CD4-positive, CD25-positive, alpha-beta regulatory T cell (primary cell): ENCODE measurements around the gene MED12L. TPM values are rescaled to one million over a fixed set of nuclear protein-coding genes. Genes with fewer than 3 reads are reported as not detected.

Source experiments
- ATAC-seq, 2 donors: fragments of 150-1000 bp; cut with Tn5 transposase; one replicate each; pipeline ENCODE4 v1.10.0; 2021; ENCODE audit warnings: low read depth in 2 of 2, moderate number of reproducible peaks in 2 of 2, moderate library complexity in 1 of 2
- DNase-seq, 3 donors: peaks; one replicate each; pipeline versions ENCODE4 v3.0.0 to v3.0.0-alpha.2; 2012 to 2022; ENCODE audit warnings: mixed read lengths in 1 of 3
- H3K27ac ChIP-seq: one replicate; pipeline ENCODE4 v1.7.0; 2013; ENCODE audit warnings: mild to moderate bottlenecking, low read length; ENCODE audit not compliant: insufficient read depth, poor library complexity, severe bottlenecking
- H3K27me3 ChIP-seq: one replicate; pipeline ENCODE4 v1.7.0; 2013; ENCODE audit warnings: low read length; ENCODE audit not compliant: control insufficient read depth, insufficient read depth
- H3K36me3 ChIP-seq: one replicate; pipeline ENCODE4 v1.7.0; 2013; ENCODE audit warnings: mild to moderate bottlenecking, low read length, moderate library complexity; ENCODE audit not compliant: control insufficient read depth, insufficient read depth
- H3K4me1 ChIP-seq: 2 replicates; pipeline ENCODE4 v1.7.0; 2013; ENCODE audit warnings: mild to moderate bottlenecking, low read length; ENCODE audit not compliant: insufficient read depth, control insufficient read depth, poor library complexity, severe bottlenecking
- H3K4me3 ChIP-seq: one replicate; pipeline ENCODE4 v1.7.0; 2013; ENCODE audit warnings: low read depth, mild to moderate bottlenecking, low read length, moderate library complexity
- H3K9me3 ChIP-seq, 2 experiments: 1 replicate in 1 of 2; 2 replicates in 1 of 2; pipeline ENCODE4 v1.7.0; 2013; ENCODE audit warnings: low read length in 2 of 2, mild to moderate bottlenecking in 1 of 2, moderate library complexity in 1 of 2; ENCODE audit not compliant: control insufficient read depth in 2 of 2
- H3K27ac Mint-ChIP-seq, 3 donors: one replicate each; pipeline ENCODE4 v1.8.0; 2020 to 2022; ENCODE audit warnings: mild to moderate bottlenecking in 3 of 3, mixed read lengths in 3 of 3, moderate library complexity in 2 of 3
- H3K27me3 Mint-ChIP-seq: one replicate; pipeline ENCODE4 v1.8.0; 2022; ENCODE audit warnings: mild to moderate bottlenecking, mixed read lengths
- H3K36me3 Mint-ChIP-seq: one replicate; pipeline ENCODE4 v1.8.0; 2020; ENCODE audit warnings: mixed read lengths
- H3K4me1 Mint-ChIP-seq, 4 donors: one replicate each; pipeline ENCODE4 v1.8.0; 2020 to 2022; ENCODE audit warnings: mixed read lengths in 4 of 4, mild to moderate bottlenecking in 1 of 4
- H3K4me3 Mint-ChIP-seq, 4 donors: one replicate each; pipeline ENCODE4 v1.8.0; 2020 to 2022; ENCODE audit warnings: mild to moderate bottlenecking in 4 of 4, mixed read lengths in 4 of 4, moderate library complexity in 3 of 4
- H3K9me3 Mint-ChIP-seq, 7 donors: one replicate each; pipeline ENCODE4 v1.8.0; 2020 to 2022; ENCODE audit warnings: mixed read lengths in 7 of 7, mild to moderate bottlenecking in 3 of 7, moderate library complexity in 2 of 7
- polyA plus RNA-seq, 4 donors: library from polyadenylated mRNA; unstranded; fragments of 300-500 nt; fragmentation: Illumina TruSeq; gene quantifications; one replicate each; pipeline ENCODE4 v1.2.3, GENCODE V29; 2021
- total RNA-seq: library from RNA; stranded (reverse); gene quantifications from one replicate; pipeline ENCODE4 v1.2.3, GENCODE V29; 2022

The MED12L gene
- total and polyA plus RNA-seq, 5 donors from 2014 or later: 2.7 TPM; not detected in 4

DNA sequence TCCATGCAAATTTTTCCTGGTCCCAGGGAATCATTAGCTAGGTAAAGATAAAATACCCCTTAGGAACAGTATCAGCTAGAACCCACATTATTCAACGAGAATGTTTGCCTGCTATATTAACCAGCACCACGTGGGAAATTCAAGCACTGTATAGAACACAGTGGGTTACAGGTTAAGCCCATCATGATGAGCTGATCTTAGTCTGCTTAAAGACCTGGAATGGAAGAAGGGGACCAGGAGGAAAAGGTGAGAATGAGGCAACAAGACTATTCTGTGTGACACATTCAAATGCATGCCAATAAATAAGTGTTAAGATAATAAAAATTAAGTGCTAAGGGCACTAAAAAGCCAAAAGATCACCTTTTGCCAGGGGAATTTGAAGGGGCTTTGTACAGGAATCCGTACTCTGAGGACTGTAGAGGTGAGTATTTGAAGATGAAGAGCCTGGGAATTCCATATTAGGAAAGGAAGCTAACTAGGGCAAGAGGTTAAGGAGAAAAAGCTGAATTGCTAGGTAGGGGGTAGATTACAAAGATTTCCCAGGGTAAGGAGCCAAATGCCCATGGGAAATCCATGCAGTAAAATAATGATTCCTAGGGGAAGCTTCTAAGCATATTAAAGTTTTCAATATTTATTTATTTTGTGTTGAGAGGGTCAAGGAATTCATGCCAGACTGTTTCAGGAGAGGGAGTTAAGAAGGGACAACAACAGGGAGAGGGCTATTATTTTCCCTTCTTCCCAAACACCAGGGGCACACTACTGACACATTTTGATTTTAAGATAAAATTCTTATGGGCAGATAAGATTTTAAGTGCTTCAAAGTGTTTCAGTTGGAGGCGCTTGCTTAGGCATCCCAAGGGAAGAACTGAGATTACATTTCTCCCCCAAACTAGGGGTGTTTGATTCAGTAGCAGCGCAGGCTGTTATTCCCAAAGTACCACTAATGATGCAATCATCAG lies 2.3 kb upstream of the MED12L start:
- Mint-ChIP-seq H3K4me1 (peaks cover 0 to 11% (median 5%) of the 10 kb centered on the region in 4 donors), H3K9me3 (no peaks in the 10 kb centered on the region), H3K27ac (no peak overlapping the region), H3K4me3 (peak overlapping the region in 1 of 4 donors; percentile 0), H3K27me3 (peaks cover 53% of the 10 kb centered on the region), H3K36me3 (no peaks in the 10 kb centered on the region)
- ATAC-seq (no peak), DNase-seq (no peak)
- H3K4me3 ChIP-seq: no peak overlapping the region
- peaks cover 32% of the 10 kb centered on the region for H3K27me3 ChIP-seq
- peaks cover 17% of the 10 kb centered on the region for H3K4me1 ChIP-seq
- H3K36me3 ChIP-seq: no peaks in the 10 kb centered on the region
- H3K27ac ChIP-seq: no peak overlapping the region
- no peaks in the 10 kb centered on the region for H3K9me3 ChIP-seq

GRCh38 chr3:151084893-151085226 lies 604 bp upstream of the MED12L start:
- Mint-ChIP-seq H3K27ac (no peak overlapping the region), H3K4me1 (peaks cover 0 to 11% (median 5%) of the 10 kb centered on the region in 4 donors), H3K36me3 (no peaks in the 10 kb centered on the region), H3K27me3 (peaks cover 57% of the 10 kb centered on the region), H3K9me3 (peaks cover 0 to under 1% (median 0%) of the 10 kb centered on the region in 7 donors), H3K4me3 (peak overlapping the region in 3 of 4 donors; percentile 55 to 72 (median 60))
- H3K4me3 ChIP-seq: no peak overlapping the region
- no peaks in the 10 kb centered on the region for H3K9me3 ChIP-seq
- H3K27ac ChIP-seq: no peak overlapping the region
- DNase-seq: no peak
- H3K27me3 ChIP-seq: peaks cover 37% of the 10 kb centered on the region
- H3K4me1 ChIP-seq: peaks cover 17% of the 10 kb centered on the region
- ATAC-seq: no peak
- H3K36me3 ChIP-seq: no peaks in the 10 kb centered on the region

- Histone ChIP-seq H3K4me3 (no peak overlapping the region), H3K4me1 (peaks cover 17% of the 10 kb centered on the region), H3K27me3 (peaks cover 38% of the 10 kb centered on the region), H3K36me3 (no peaks in the 10 kb centered on the region), H3K27ac (no peak overlapping the region), H3K9me3 (no peaks in the 10 kb centered on the region)
- DNase-seq (no peak), ATAC-seq (no peak)
- peak overlapping the region in 1 of 4 donors; percentile 66 for H3K4me3 Mint-ChIP-seq
- H3K27ac Mint-ChIP-seq: no peak overlapping the region
- H3K36me3 Mint-ChIP-seq: no peaks in the 10 kb centered on the region
- peaks cover 0 to 2% (median 0%) of the 10 kb centered on the region in 7 donors for H3K9me3 Mint-ChIP-seq
- H3K4me1 Mint-ChIP-seq: peaks cover 0 to 11% (median 5%) of the 10 kb centered on the region in 4 donors
- H3K27me3 Mint-ChIP-seq: peaks cover 58% of the 10 kb centered on the region
These were observed 522 bp downstream of the MED12L start for GRCh38 chr3:151085889-151086483.

GRCh38 chr3:151086484-151087456 lies 1.3 kb downstream of the MED12L start:
- peaks cover 0 to 11% (median 5%) of the 10 kb centered on the region in 4 donors for H3K4me1 Mint-ChIP-seq
- Histone ChIP-seq H3K4me1 (peaks cover 17% of the 10 kb centered on the region), H3K4me3 (no peak overlapping the region), H3K27me3 (peaks cover 42% of the 10 kb centered on the region), H3K36me3 (no peaks in the 10 kb centered on the region), H3K9me3 (no peaks in the 10 kb centered on the region), H3K27ac (no peak overlapping the region)
- DNase-seq: peak in 2 of 3 donors; percentile 11 to 71
- ATAC-seq: peak; percentile 40 to 60
- H3K4me3 Mint-ChIP-seq: peak overlapping the region in 3 of 4 donors; percentile 67 to 80 (median 76)
- no peaks in the 10 kb centered on the region for H3K36me3 Mint-ChIP-seq
- H3K27me3 Mint-ChIP-seq: peaks cover 63% of the 10 kb centered on the region
- peaks cover 0 to 2% (median 0%) of the 10 kb centered on the region in 7 donors for H3K9me3 Mint-ChIP-seq
- peak overlapping the region in 1 of 3 donors; percentile 69 for H3K27ac Mint-ChIP-seq

GRCh38 chr3:151087648-151088047 lies 2.2 kb downstream of the MED12L start:
- H3K27me3 Mint-ChIP-seq: peaks cover 68% of the 10 kb centered on the region

GRCh38 chr3:151091685-151092345 lies 6.4 kb downstream of the MED12L start:
- ATAC-seq (no peak), DNase-seq (no peak)
- Histone ChIP-seq H3K27me3 (peaks cover 25% of the 10 kb centered on the region), H3K9me3 (no peaks in the 10 kb centered on the region), H3K27ac (no peak overlapping the region), H3K36me3 (no peaks in the 10 kb centered on the region), H3K4me1 (peaks cover 5% of the 10 kb centered on the region), H3K4me3 (no peak overlapping the region)
- Mint-ChIP-seq H3K27me3 (peaks cover 65% of the 10 kb centered on the region), H3K36me3 (no peaks in the 10 kb centered on the region), H3K9me3 (peaks cover 0 to 2% (median 0%) of the 10 kb centered on the region in 7 donors), H3K27ac (no peak overlapping the region), H3K4me3 (no peak overlapping the region), H3K4me1 (peaks cover 0 to 6% (median 2%) of the 10 kb centered on the region in 4 donors)

More at GRCh38 chr3:151087648-151088047, 2.2 kb downstream of the MED12L start:
- no peaks in the 10 kb centered on the region for H3K36me3 ChIP-seq
- Mint-ChIP-seq H3K27ac (no peak overlapping the region), H3K9me3 (peaks cover 0 to 2% (median 0%) of the 10 kb centered on the region in 7 donors), H3K36me3 (no peaks in the 10 kb centered on the region), H3K4me1 (peaks cover 0 to 11% (median 5%) of the 10 kb centered on the region in 4 donors), H3K4me3 (peak overlapping the region in 2 of 4 donors; percentile 67 to 68)
- no peak overlapping the region for H3K4me3 ChIP-seq
- peaks cover 17% of the 10 kb centered on the region for H3K4me1 ChIP-seq
- peaks cover 36% of the 10 kb centered on the region for H3K27me3 ChIP-seq
- no peak overlapping the region for H3K27ac ChIP-seq
- no peak for ATAC-seq
- DNase-seq: no peak
- H3K9me3 ChIP-seq: no peaks in the 10 kb centered on the region
